ENCODE data around the gene SURF4. TPM values are rescaled to one million over a fixed set of nuclear protein-coding genes. Genes with fewer than 3 reads are reported as not detected.

Gene SURF4
- total and polyA plus RNA-seq, 2 experiments from 2014 or later: 354 to 360 TPM

DNA sequence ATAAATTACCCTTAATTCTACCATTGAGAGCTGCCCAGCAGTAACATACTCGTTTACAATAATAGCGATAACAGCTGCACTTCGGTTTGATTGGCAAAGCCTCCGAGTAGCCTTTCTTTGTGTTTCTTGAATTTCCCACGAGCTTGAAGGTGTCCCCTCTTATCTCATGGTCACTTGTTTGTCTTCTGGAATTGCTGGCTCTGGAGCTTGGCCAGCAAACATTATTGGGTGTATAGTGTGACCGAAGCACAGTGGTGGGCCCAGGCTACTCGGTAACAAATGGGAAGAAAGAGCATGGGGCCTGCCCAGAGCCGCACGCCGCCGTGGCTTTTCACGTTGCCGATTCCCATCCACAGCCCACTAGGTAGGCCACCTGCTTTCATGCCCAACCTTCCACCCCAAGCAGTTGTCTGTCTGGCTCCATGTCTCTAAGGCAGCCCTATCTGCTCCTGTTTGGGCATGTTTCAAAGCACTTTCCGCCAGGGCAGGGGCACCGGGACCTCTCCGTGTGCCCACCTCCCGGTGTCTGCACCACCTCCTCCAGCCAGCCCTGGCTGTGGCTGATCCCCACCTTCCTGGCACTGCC, 9.0 kb upstream of the SURF4 start:
- TF ChIP-seq, protein P1, sequence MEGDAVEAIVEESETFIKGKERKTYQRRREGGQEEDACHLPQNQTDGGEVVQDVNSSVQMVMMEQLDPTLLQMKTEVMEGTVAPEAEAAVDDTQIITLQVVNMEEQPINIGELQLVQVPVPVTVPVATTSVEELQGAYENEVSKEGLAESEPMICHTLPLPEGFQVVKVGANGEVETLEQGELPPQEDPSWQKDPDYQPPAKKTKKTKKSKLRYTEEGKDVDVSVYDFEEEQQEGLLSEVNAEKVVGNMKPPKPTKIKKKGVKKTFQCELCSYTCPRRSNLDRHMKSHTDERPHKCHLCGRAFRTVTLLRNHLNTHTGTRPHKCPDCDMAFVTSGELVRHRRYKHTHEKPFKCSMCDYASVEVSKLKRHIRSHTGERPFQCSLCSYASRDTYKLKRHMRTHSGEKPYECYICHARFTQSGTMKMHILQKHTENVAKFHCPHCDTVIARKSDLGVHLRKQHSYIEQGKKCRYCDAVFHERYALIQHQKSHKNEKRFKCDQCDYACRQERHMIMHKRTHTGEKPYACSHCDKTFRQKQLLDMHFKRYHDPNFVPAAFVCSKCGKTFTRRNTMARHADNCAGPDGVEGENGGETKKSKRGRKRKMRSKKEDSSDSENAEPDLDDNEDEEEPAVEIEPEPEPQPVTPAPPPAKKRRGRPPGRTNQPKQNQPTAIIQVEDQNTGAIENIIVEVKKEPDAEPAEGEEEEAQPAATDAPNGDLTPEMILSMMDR (IDR thresholded peaks at IDR 0.05; ENCODE audit: poor library complexity): no peak
- no peak for TF ChIP-seq EZH2 (IDR thresholded peaks at IDR 0.05; ENCODE audit: borderline replicate concordance)
- no peak for TF ChIP-seq EZH2phosphoT487 (IDR thresholded peaks at IDR 0.05; ENCODE audit: low read depth, severe bottlenecking, unreplicated experiment)
- no peak for DNase-seq (ENCODE audit: low spot score)
- H3K4me3 ChIP-seq: no peak overlapping the region
- no peaks in the 10 kb centered on the region for H3K4me1 ChIP-seq (ENCODE audit: insufficient read depth)
- no peaks in the 10 kb centered on the region for H3K9me2 ChIP-seq (replicated peaks; ENCODE audit: insufficient read depth)
- H3K36me3 ChIP-seq (replicated peaks; ENCODE audit: insufficient read depth, low read depth): no peaks in the 10 kb centered on the region
- no peak overlapping the region for H2AFZ ChIP-seq
- no peak overlapping the region for H3K4me2 ChIP-seq
- H3K27ac ChIP-seq: no peak overlapping the region
- H4K20me1 ChIP-seq (ENCODE audit: insufficient read depth, poor library complexity, severe bottlenecking): no peaks in the 10 kb centered on the region
- H3K79me2 ChIP-seq: no peaks in the 10 kb centered on the region
- WGBS (ENCODE audit: low lambda C conversion rate, missing lambda C conversion rate): 79% methylated on average over 17 of the region's 17 CpGs
- H3K27me3 ChIP-seq: no peaks in the 10 kb centered on the region
- H3K9me3 ChIP-seq (ENCODE audit: low read depth): no peaks in the 10 kb centered on the region

GRCh38 chr9:133383438-133383837, 7.6 kb upstream of the SURF4 start:
- H3K79me2 ChIP-seq: no peaks in the 10 kb centered on the region
- no peak overlapping the region for H2AFZ ChIP-seq
- H3K9me2 ChIP-seq (replicated peaks; ENCODE audit: insufficient read depth): no peaks in the 10 kb centered on the region
- 96% methylated on average over 3 of the region's 3 CpGs for WGBS (ENCODE audit: low lambda C conversion rate, missing lambda C conversion rate)
- H3K27ac ChIP-seq: no peak overlapping the region
- no peak for TF ChIP-seq EZH2phosphoT487 (IDR thresholded peaks at IDR 0.05; ENCODE audit: low read depth, severe bottlenecking, unreplicated experiment)
- TF ChIP-seq EZH2 (IDR thresholded peaks at IDR 0.05; ENCODE audit: borderline replicate concordance): no peak
- TF ChIP-seq, protein P1 (IDR thresholded peaks at IDR 0.05; ENCODE audit: poor library complexity): no peak
- no peaks in the 10 kb centered on the region for H3K27me3 ChIP-seq
- H3K4me1 ChIP-seq (ENCODE audit: insufficient read depth): no peaks in the 10 kb centered on the region
- H4K20me1 ChIP-seq (ENCODE audit: insufficient read depth, poor library complexity, severe bottlenecking): no peaks in the 10 kb centered on the region
- no peaks in the 10 kb centered on the region for H3K9me3 ChIP-seq (ENCODE audit: low read depth)
- no peak overlapping the region for H3K4me3 ChIP-seq
- no peak overlapping the region for H3K4me2 ChIP-seq
- no peaks in the 10 kb centered on the region for H3K36me3 ChIP-seq (replicated peaks; ENCODE audit: insufficient read depth, low read depth)
- DNase-seq (ENCODE audit: low spot score): no peak

DNA sequence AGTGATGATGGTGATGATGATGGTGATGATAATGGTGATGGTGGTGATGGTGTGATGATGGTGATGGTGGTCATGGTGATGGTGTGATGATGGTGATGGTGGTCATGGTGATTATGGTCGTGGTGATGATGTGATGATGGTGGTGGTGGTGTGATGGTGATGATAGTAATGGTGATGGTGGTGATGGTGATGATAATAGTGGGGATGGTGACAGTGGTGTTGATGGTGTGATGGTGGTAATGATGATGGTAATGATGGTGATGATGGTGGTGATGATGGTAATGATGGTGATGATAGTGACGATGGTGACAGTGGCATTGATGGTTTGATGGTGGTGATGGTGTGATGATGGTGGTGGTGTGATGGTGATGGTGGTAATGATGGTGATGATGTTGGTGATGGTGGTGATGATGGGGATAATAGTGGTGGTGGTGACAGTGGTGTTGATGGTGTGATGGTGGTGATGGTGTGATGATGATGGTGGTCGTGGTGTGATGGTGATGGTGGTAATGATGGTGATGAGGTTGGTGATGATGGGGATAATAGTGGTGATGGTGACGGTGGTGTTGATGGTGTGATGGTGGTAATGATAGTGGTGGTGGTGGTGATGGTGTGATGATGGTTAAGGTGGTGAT, 6.8 kb upstream of the SURF4 start:
- 97% methylated on average over 4 of the region's 4 CpGs for WGBS (ENCODE audit: low lambda C conversion rate, missing lambda C conversion rate)
- no peak for TF ChIP-seq EZH2phosphoT487 (IDR thresholded peaks at IDR 0.05; ENCODE audit: low read depth, severe bottlenecking, unreplicated experiment)

DNA sequence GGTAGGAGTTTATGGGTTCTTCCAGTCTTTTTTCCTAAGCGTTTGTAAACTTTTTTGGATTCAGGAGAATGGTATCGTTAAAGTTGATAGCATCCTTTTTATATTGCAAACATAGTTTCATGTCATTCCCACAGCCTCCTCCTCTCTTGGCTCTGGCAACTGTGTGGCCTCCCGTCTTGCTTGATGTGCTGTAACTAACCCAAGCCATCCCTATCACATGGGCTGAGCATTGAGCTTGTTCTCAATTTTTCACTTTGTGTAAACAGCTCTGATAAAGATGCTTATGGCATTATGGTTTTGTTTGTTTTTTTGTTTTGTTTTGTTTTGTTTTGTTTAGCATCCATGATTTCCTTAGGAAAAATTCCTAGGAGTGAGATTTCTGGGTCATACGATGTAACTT, 4.9 kb upstream of the SURF4 start:
- Histone ChIP-seq H3K27ac (no peak overlapping the region), H4K20me1 (ENCODE audit: insufficient read depth, poor library complexity, severe bottlenecking) (no peaks in the 10 kb centered on the region), H3K36me3 (replicated peaks; ENCODE audit: insufficient read depth, low read depth) (no peaks in the 10 kb centered on the region), H3K27me3 (no peaks in the 10 kb centered on the region), H3K9me3 (ENCODE audit: low read depth) (no peaks in the 10 kb centered on the region), H3K9me2 (replicated peaks; ENCODE audit: insufficient read depth) (no peaks in the 10 kb centered on the region), H2AFZ (no peak overlapping the region), H3K4me3 (no peak overlapping the region), H3K4me2 (no peak overlapping the region), H3K79me2 (no peaks in the 10 kb centered on the region), H3K4me1 (ENCODE audit: insufficient read depth) (no peaks in the 10 kb centered on the region)
- 81% methylated on average over 4 of the region's 4 CpGs for WGBS (ENCODE audit: low lambda C conversion rate, missing lambda C conversion rate)
- no peak for TF ChIP-seq EZH2phosphoT487 (IDR thresholded peaks at IDR 0.05; ENCODE audit: low read depth, severe bottlenecking, unreplicated experiment)
- TF ChIP-seq, protein P1 (IDR thresholded peaks at IDR 0.05; ENCODE audit: poor library complexity): no peak
- TF ChIP-seq EZH2 (IDR thresholded peaks at IDR 0.05; ENCODE audit: borderline replicate concordance): no peak
- DNase-seq (ENCODE audit: low spot score): no peak

More for the DNA sequence above, 6.8 kb upstream of the SURF4 start:
- H3K4me1 ChIP-seq (ENCODE audit: insufficient read depth): no peaks in the 10 kb centered on the region
- no peaks in the 10 kb centered on the region for H3K9me3 ChIP-seq (ENCODE audit: low read depth)
- H3K4me3 ChIP-seq: no peak overlapping the region
- no peak overlapping the region for H3K27ac ChIP-seq
- H4K20me1 ChIP-seq (ENCODE audit: insufficient read depth, poor library complexity, severe bottlenecking): no peaks in the 10 kb centered on the region
- H2AFZ ChIP-seq: no peak overlapping the region
- no peaks in the 10 kb centered on the region for H3K79me2 ChIP-seq
- H3K4me2 ChIP-seq: no peak overlapping the region
- DNase-seq (ENCODE audit: low spot score): no peak
- no peaks in the 10 kb centered on the region for H3K9me2 ChIP-seq (replicated peaks; ENCODE audit: insufficient read depth)
- no peaks in the 10 kb centered on the region for H3K36me3 ChIP-seq (replicated peaks; ENCODE audit: insufficient read depth, low read depth)
- H3K27me3 ChIP-seq: no peaks in the 10 kb centered on the region

Measured in hepatocyte (in vitro differentiated cells).